ENCODE results near the gene GRAMD2B.
A peak's percentile ranks its signal among the peaks of the same experiment; 100 is the strongest.
"Not testable (repeated sequence)": the region's sequence is repeated elsewhere in the genome, so short reads cannot be mapped to it uniquely, and the experiment has no call there.

Gene GRAMD2B

GRCh38 chr5:126516133-126516532, 92.9 kb downstream of the GRAMD2B start:
- DNase-seq: peak; percentile 73

DNA sequence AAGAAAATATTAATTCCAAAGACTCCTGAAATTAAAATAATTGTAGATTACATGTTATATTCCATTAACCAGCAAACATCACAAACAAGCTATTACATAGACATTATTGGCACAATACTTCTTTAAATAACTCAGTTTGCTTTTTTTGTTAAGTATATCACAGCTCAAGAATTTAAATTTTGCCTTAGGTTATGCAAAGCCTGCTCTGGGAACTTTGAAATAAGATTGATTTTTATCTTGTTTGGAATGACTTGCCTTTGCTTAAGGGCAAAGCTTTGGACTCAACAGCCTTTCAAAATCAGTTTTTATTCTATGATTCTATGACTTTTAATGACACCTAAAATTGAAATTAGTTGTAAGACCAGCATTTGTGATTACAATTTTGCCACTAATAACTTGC, 93.6 kb downstream of the GRAMD2B start:
- no peak for DNase-seq

GRCh38 chr5:126519223-126519622, 96.0 kb downstream of the GRAMD2B start:
- not testable (repeated sequence) for DNase-seq

DNA sequence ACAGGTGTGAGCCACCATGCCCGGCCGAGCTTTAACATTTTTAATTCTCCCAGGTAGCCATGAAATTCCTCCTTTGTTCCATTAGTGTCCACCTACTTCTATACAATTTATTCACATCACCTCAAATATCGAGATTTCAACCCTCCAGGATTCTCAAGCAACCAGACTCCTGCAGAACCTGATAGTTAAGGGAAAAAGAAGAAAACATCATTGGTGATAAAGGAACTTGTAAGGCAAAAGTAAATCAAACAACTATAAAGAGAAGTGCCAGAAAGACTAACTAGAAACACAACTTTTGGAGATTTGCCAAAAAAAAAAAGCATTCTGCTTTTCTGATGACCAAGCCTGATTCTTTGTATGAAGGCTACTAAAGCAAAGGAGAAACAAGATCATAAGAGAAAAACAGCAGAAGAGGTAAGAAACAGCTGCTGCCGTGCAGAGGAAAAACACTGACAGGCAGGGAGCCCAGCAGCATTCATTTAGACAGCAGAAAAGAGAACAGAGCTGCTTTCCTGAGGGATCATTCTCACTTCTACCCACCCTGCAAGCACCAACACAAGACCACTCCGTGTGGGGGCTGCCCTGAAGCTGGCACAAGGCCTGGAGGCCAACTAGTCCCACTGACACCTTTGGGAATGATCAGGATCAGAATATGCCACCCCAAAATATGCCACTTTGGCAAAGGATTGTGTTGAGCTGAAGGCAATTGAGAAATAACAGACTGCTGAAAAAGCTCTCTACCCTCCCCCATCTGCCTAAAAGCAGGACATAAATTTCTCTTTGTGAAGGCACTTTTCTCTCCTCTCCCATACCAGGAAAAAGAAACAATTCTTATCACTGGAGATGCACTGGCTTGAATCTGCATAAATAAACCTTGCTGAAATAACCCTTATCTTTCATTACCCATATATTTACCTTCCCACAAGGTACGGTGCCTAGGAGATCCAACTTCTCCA, 96.7 kb downstream of the GRAMD2B start:
- no peak for DNase-seq

GRCh38 chr5:126520593-126520953, 97.4 kb downstream of the GRAMD2B start:
- DNase-seq: no peak

- DNase-seq: no peak
These were observed 97.9 kb downstream of the GRAMD2B start for GRCh38 chr5:126521130-126521529.

- DNase-seq: no peak
These were observed 100.8 kb downstream of the GRAMD2B start for GRCh38 chr5:126523818-126524510.

- no peak for DNase-seq
These were observed 102.5 kb downstream of the GRAMD2B start for GRCh38 chr5:126525630-126526245.

GRCh38 chr5:126526493-126526892, 103.3 kb downstream of the GRAMD2B start:
- no peak for DNase-seq

- no peak for DNase-seq
These were observed 103.9 kb downstream of the GRAMD2B start for GRCh38 chr5:126527158-126527557.

- DNase-seq: no peak
These were observed 104.7 kb downstream of the GRAMD2B start for GRCh38 chr5:126527892-126528291.

DNA sequence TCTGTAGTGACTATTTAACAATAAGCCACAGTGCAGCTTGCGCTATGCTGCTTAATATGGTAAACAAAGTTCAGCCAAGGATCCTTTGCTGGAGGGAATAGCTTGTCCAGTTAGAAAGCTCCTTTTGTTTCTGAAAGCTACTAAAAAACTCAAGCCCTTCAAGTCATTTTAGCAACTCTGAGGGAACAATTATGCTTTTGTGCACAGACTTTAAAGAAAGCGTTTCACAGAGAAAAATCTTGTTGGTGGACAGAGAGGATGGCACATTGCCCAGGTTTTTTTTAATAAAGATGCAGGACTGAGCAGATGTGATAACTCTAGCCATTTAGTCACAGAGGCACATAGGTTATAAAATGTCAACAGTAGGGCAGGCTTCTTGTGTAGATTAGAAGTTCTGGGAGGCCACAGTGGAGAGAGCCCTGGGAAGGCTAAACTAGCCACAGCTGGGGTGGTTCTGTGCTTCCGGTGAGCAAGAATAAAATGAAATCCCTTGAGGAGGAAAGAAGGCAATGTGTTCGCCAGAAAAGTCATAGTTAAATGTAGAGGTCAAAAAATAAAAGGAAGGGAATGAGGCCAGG, 108.4 kb downstream of the GRAMD2B start:
- peak; percentile 11 for DNase-seq

DNA sequence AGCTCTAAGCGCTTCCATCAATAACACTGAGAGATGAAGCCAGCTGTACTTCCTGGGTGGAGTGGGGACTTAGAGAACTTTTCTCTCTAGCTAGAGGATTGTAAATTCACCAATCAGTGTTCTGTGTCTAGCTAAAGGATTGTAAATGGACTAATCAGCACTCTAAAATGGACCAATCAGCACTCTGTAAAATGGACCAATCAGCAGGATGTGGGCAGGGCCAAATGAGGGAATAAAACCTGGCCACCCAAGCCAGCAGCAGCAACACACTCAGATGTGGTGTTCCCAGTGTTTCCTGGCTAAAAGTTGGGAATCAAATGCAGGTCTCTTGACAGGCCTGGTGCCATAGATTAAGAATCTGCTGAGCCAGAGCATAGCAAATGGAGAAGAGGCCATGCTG, 111.3 kb downstream of the GRAMD2B start:
- no peak for DNase-seq

- DNase-seq: no peak
These were observed 112.8 kb downstream of the GRAMD2B start for GRCh38 chr5:126535856-126536545.

DNA sequence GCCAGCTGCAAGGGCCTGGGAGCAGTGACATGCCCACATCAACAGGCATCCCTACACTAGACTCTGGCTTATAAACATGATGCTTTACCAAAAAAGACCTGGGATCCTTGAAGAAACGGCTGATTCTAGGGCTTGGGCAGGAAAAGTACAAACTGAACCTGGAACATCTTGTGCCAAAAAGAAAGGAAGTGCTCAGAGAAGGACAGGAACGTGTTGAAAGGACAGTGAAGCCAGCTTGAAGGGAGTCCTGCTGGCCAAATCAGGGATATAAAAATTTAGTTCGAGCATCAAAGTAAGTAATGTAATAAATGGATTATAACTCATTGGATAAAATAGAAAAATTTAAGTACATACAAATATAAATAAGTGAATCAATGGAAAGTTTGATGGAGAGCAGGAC, 113.7 kb downstream of the GRAMD2B start:
- no peak for DNase-seq

DNA sequence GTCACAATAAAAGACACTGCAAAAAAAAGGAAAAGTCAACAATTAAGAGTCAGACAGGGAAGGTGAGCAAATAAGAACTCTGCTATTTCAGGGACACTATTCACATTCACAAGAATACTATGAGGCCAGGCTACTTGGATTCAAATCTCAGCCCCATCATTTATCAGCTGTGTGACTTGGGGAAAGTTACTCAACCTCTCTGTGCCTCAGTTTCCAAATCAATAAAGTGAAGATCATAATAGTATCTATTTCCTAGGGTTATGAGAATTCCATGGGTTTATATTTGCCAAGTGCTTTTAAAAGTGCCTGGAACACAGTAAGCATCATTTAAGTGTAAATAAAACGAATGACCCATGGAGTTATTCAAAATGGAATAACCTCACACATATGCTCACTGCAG, 115.4 kb downstream of the GRAMD2B start:
- DNase-seq: no peak

DNA sequence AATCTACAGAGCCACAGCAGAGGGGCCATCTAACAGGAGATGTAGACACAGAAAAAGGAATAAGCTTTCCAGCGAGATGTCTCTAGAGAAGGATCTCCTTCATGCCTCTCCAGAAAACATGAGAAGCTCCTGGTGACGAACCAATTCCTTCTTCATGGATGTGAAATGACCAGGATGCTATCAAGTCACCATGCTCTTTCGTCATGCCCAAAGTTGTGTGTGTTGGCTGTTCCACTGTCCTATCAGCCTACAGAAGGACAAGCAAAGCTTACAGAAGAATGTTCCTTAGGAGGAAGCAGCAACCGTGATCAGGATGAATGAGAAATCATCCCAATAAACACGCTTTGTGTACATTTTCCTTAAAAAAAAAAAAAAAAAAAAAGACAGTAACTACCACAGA, 117.4 kb downstream of the GRAMD2B start:
- DNase-seq: no peak

DNA sequence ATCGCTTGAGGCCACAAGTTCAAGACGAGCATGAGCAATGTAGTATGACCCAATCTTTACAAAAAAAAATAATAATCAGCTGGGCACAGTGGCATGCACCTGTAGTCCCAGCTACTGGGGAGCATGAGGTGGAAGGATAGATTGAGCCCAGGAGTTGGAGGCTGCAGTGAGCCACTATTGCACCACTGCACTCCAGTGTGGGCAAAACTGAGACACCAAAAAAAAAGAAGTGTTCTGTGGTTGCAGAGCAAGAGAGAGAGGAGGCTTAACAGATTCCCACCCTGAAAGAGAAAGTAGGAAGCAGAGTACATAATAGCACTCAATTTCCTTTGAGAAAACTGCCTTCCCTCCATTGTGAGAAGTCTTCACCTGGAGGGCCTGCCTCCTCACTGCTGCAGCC, 119.2 kb downstream of the GRAMD2B start:
- no peak for DNase-seq

GRCh38 chr5:126543009-126543408, 119.8 kb downstream of the GRAMD2B start:
- DNase-seq: no peak

- no peak for DNase-seq
These were observed 120.5 kb downstream of the GRAMD2B start for GRCh38 chr5:126543660-126544059.

All from NCI-H1105 (cell line).